MCF 10A (cell line): Measurements from ENCODE around the gene RTL10. TPM values are rescaled to one million over a fixed set of nuclear protein-coding genes. Genes with fewer than 3 reads are reported as not detected.

Experiments used
- BruUV-seq: library from RNA; stranded (reverse); fragments of 400-500 nt; replicated peaks from 2 replicates; lab custom pipeline; 2021; lab: Mats Ljungman, UMichigan
- CTCF ChIA-PET: fragments of 300-600 bp; sonication (Branson Sonifier 250); formaldehyde crosslinking; extraction: SDS; loops from one replicate; lab custom pipeline; 2021; ENCODE audit warnings: antibody characterized with exemption, inconsistent platforms; lab: Yijun Ruan, JAX
- POLR2A ChIA-PET: fragments of 300-600, 350-650 bp; sonication (Branson Sonifier 250); formaldehyde crosslinking; extraction: SDS; loops from one replicate; lab custom pipeline; 2020; ENCODE audit warnings: antibody characterized with exemption, inconsistent platforms; lab: Yijun Ruan, JAX
- DNase-seq: peaks from one replicate; pipeline ENCODE4 v3.0.0-alpha.2; 2018; ENCODE audit not compliant: unreplicated experiment
- H3K27ac Mint-ChIP-seq: one replicate; pipeline ENCODE4 v1.8.0; 2022; ENCODE audit warnings: mild to moderate bottlenecking, low read depth, mixed read lengths; ENCODE audit not compliant: unreplicated experiment
- H3K27me3 Mint-ChIP-seq: one replicate; pipeline ENCODE4 v1.8.0; 2022; ENCODE audit warnings: mixed read lengths; ENCODE audit not compliant: insufficient read depth, unreplicated experiment
- H3K36me3 Mint-ChIP-seq: one replicate; pipeline ENCODE4 v1.8.0; 2022; ENCODE audit warnings: mild to moderate bottlenecking, moderate library complexity, mixed read lengths; ENCODE audit not compliant: insufficient read depth, unreplicated experiment
- H3K4me1 Mint-ChIP-seq: one replicate; pipeline ENCODE4 v1.8.0; 2022; ENCODE audit warnings: mixed read lengths; ENCODE audit not compliant: insufficient read depth, unreplicated experiment
- H3K4me3 Mint-ChIP-seq: one replicate; pipeline ENCODE4 v1.8.0; 2022; ENCODE audit warnings: mild to moderate bottlenecking, moderate library complexity, mixed read lengths; ENCODE audit not compliant: unreplicated experiment
- H3K9me3 Mint-ChIP-seq: one replicate; pipeline ENCODE4 v1.8.0; 2022; ENCODE audit warnings: mixed read lengths; ENCODE audit not compliant: unreplicated experiment
- intact Hi-C: fragments of 100-400 bp; cut with micrococcal nuclease; formaldehyde crosslinking; loops from 2 replicates; pipeline ENCODE4 v1.14.1; 2022
- total RNA-seq: library from RNA; stranded (reverse); gene quantifications from 2 replicates; pipeline ENCODE4 v1.2.3, GENCODE V29; 2022
- TF ChIP-seq, protein P1 (sequence below): fragments of 200-600 bp; IDR thresholded peaks from one replicate; pipeline ENCODE4 v1.8.0; 2022; ENCODE audit warnings: antibody characterized with exemption, mild to moderate bottlenecking; ENCODE audit not compliant: unreplicated experiment

RTL10 gene
- total RNA-seq, 1 experiment from 2014 or later: 20.6 TPM

DNA sequence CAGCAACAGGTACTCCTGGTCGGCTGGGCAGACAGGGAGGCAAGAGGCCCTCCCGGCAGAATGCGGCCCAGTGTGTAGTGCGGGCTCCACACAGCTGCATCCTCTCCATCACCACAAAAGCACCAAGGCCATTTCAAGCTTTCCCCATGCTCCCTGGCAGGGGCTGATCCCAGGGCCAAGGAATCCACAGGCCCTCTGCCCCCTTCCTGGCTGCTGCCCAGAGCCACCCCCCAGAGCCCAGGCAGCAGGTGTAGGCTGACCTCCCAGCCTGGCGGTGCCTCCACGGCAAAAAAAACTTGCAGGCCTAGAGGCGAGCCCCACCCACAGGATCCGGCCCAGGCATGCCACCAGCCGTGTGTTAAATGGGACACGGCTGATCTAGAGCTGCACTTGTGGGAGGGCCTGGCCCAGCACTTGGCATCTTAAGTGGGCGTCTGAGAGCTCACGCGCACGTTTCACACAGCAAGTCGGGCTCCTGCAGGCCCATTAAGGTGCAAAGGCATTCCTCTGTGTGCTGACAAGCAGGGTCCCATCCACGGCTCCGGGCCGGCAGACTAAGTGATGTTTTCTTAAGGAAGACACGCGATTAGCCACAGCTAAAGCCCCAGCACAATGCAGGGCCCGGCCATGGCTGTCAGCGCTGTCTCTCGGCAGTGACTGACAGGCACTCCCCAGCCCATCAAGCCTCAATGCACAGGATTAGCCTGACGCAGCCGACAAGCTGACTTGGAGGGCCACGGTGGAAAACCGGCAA is 19.8 kb upstream of the RTL10 start:
- POLR2A ChIA-PET: interaction anchor here (0.7 to 2.0 kb wide), 6 partner anchors 9 to 118 kb away, joined by 3 to 9 read pairs (median 4); partner anchors contain the start of genes GNB1L and RTL10
- BruUV-seq: no TSS peak
- no peak overlapping the region for H3K4me3 Mint-ChIP-seq
- H3K27ac Mint-ChIP-seq: no peak overlapping the region
- TF ChIP-seq, protein P1, sequence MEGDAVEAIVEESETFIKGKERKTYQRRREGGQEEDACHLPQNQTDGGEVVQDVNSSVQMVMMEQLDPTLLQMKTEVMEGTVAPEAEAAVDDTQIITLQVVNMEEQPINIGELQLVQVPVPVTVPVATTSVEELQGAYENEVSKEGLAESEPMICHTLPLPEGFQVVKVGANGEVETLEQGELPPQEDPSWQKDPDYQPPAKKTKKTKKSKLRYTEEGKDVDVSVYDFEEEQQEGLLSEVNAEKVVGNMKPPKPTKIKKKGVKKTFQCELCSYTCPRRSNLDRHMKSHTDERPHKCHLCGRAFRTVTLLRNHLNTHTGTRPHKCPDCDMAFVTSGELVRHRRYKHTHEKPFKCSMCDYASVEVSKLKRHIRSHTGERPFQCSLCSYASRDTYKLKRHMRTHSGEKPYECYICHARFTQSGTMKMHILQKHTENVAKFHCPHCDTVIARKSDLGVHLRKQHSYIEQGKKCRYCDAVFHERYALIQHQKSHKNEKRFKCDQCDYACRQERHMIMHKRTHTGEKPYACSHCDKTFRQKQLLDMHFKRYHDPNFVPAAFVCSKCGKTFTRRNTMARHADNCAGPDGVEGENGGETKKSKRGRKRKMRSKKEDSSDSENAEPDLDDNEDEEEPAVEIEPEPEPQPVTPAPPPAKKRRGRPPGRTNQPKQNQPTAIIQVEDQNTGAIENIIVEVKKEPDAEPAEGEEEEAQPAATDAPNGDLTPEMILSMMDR: no peak
- peaks cover 7% of the 10 kb centered on the region for H3K36me3 Mint-ChIP-seq
- H3K4me1 Mint-ChIP-seq: peaks cover 22% of the 10 kb centered on the region
- H3K27me3 Mint-ChIP-seq: no peaks in the 10 kb centered on the region
- no peak for DNase-seq
- CTCF ChIA-PET: interaction anchor here (0.5 to 1.8 kb wide), 2 partner anchors 144 to 207 kb away, joined by 3 to 4 read pairs; no protein-coding TSS in a partner anchor
- H3K9me3 Mint-ChIP-seq: no peaks in the 10 kb centered on the region
- intact Hi-C loops: no loop called here

DNA sequence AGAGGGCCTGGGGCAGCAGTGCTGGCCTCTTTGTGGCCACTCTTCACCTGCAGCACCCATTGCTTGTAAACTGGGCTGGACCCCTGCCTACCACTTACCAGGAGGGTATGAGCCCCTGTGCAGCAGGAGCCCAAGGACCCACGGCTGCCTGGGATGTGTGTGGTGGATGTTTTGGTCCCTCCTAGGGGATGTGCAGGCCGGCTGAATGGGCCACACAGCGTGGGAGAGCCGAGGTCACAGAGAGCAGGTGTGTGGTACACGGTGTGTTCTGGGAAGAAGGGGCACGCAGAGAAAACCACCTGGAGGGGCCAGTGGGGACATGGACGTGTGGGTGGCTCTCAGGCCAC is 19.3 kb upstream of the RTL10 start:
- BruUV-seq: no TSS peak
- Mint-ChIP-seq H3K9me3 (no peaks in the 10 kb centered on the region), H3K4me1 (peaks cover 18% of the 10 kb centered on the region), H3K4me3 (no peak overlapping the region), H3K27me3 (no peaks in the 10 kb centered on the region), H3K36me3 (peaks cover 7% of the 10 kb centered on the region), H3K27ac (no peak overlapping the region)
- ChIA-PET POLR2A (interaction anchor here (0.7 to 2.0 kb wide), 5 partner anchors 8 to 117 kb away, joined by 3 to 9 read pairs (median 4); partner anchors contain the start of genes GNB1L and RTL10), CTCF (no interaction called here)
- TF ChIP-seq, protein P1: no peak
- no peak for DNase-seq
- intact Hi-C loops: no loop called here

DNA sequence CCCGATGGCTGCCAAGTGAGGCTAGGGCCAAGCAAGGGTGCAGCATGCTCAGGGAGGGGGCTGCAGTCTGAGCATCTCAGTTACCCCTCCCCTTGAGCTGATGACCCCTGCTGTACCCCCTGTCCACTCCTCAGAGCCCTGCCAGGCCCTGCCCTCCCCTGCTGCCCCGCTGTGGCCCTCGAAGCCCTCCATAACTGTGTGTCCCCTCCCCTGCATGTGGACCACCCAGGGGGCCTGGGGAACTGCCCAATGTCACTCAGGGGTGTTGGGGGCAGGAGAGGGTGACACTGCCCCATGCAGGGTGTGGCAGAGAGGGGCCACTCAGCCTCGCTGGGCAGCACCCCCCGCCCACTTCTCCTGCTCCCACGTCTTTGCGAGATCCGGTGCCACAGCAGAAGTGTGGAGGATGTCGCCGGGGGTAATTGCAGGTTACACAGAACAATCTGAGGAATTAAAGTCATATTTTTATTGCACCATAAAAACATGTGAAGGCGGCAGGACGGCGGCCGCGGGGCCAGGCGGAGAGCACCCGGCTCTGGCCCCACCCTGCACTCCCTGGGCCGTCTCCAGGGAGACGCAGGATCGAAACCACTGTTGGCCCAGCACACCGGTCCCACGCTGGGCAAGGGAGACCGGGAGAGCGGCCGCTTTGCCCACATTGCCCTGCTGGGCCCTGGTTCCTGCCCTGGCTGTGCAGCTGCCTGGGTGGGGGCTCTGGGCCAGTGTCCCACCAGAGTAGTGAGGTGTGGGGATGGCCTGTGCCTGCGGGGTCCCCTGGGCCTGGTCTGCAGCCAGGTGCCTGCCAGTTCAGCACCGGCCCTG is 18.7 kb upstream of the RTL10 start:
- no peak for DNase-seq
- Mint-ChIP-seq H3K4me1 (peaks cover 18% of the 10 kb centered on the region), H3K27ac (no peak overlapping the region), H3K4me3 (no peak overlapping the region), H3K9me3 (no peaks in the 10 kb centered on the region), H3K36me3 (peaks cover 7% of the 10 kb centered on the region), H3K27me3 (no peaks in the 10 kb centered on the region)
- ChIA-PET POLR2A (interaction anchor here (0.7 to 2.0 kb wide), 2 partner anchors 19 to 117 kb away, joined by 3 to 9 read pairs; partner anchors contain the start of genes GNB1L and RTL10), CTCF (interaction anchor here (1.0 kb wide), 1 partner anchor 143 kb away, joined by 6 read pairs; no protein-coding TSS in a partner anchor)
- TF ChIP-seq, protein P1: no peak
- intact Hi-C loops: no loop called here
- no TSS peak for BruUV-seq

DNA sequence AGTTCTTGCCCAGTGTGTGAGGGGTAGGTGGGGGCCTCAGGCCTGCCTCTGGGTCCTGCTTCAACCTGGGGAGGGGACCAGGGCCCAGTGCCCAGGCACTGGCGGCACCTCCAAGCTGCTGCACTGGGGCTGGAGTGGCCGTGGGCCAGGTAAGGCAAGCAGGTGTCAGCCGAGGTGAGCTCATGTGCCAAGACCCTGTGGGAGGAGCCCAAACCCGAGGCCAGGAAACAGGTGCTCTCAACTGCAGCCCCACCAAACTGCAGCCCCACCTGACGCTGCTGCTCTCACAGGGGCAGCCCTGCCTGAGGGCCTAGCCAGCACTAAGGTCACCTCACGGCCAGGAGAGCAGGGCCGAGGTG is 18.1 kb upstream of the RTL10 start:
- DNase-seq: no peak
- Mint-ChIP-seq H3K4me3 (no peak overlapping the region), H3K27me3 (no peaks in the 10 kb centered on the region), H3K36me3 (peaks cover 7% of the 10 kb centered on the region), H3K27ac (no peak overlapping the region), H3K9me3 (no peaks in the 10 kb centered on the region), H3K4me1 (peaks cover 14% of the 10 kb centered on the region)
- POLR2A ChIA-PET: no interaction called here
- TF ChIP-seq, protein P1: no peak
- intact Hi-C loops: no loop called here
- BruUV-seq: no TSS peak
- CTCF ChIA-PET: interaction anchor here (1.0 kb wide), 1 partner anchor 143 kb away, joined by 6 read pairs; no protein-coding TSS in a partner anchor
